ENCODE measurements around the gene GLIS1. TPM values are rescaled to one million over a fixed set of nuclear protein-coding genes. Genes with fewer than 3 reads are reported as not detected.

The GLIS1 gene
- total RNA-seq, 1 experiment from 2014 or later, result 0.28 TPM

DNA sequence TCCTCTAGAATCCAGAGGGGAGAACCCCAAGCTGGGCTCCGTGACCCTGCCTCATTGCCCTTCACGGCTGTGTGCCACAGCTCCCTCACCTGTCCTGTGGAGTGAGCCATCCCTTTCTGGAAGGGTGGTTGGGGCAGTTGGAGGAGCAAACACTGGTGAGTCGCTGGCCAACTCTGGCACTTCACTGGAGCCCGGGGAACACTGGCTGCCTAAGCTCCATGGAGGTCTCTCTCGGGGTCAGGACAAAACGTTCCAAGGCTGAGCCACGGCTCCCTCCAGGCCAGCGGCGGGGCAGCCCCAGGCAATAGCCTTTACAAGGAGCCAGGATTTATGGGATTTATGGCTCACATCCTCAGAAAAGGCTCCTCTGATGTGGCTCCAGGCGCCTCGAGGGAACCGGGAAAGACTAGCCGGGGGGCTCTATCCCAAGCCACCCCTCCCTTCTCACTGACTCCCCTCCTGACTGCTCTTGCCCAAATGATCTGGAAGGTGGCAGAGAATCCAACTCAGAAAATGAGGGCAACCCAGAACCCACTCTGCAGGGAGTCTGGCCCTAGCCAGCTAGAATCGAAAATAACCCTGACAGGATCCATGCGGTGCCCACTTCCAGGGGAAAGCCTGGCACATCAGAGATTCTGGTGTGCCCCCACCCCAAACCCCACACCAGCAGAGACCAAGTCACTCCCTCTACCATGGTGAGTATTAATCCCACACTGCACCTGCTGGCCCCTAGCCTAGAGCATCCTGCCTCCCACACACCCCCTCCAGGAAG lies 75.2 kb downstream of the GLIS1 start:
- Histone ChIP-seq H2BK20ac (ENCODE audit: low read depth, low read length, poor library complexity, severe bottlenecking) (no peak overlapping the region), H4K91ac (ENCODE audit: insufficient read length, low read depth, low read length) (no peak overlapping the region), H2AFZ (ENCODE audit: low read length) (no peak overlapping the region), H3K4me1 (ENCODE audit: insufficient read depth, low read length) (no peaks in the 10 kb centered on the region), H3K4ac (ENCODE audit: low read depth, low read length) (no peak overlapping the region), H4K8ac (replicated peaks; ENCODE audit: insufficient read length, low read depth, low read length) (no peak overlapping the region), H3K23me2 (ENCODE audit: insufficient read length, low read depth, low read length, poor library complexity, severe bottlenecking) (no peaks in the 10 kb centered on the region), H3K56ac (ENCODE audit: insufficient read length, low read depth, low read length) (no peak overlapping the region), H3K79me2 (ENCODE audit: insufficient read depth, low read length) (no peaks in the 10 kb centered on the region), H2BK5ac (ENCODE audit: insufficient read length, low read length) (no peak overlapping the region), H3K18ac (ENCODE audit: insufficient read length, low read depth, low read length) (no peak overlapping the region), H2BK120ac (ENCODE audit: low read depth, low read length, poor library complexity, severe bottlenecking) (no peak overlapping the region), H3K23ac (ENCODE audit: insufficient read length, low read depth, low read length) (no peak overlapping the region), H3K9ac (ENCODE audit: extremely low read depth, insufficient read length, low read length) (no peak overlapping the region), H2BK15ac (ENCODE audit: low read depth, low read length) (no peak overlapping the region), H4K20me1 (ENCODE audit: control insufficient read depth, insufficient read depth, insufficient read length) (no peaks in the 10 kb centered on the region), H2AK5ac (ENCODE audit: insufficient read length, low read length) (no peak overlapping the region), H3K9me3 (ENCODE audit: control insufficient read depth, low read depth, low read length) (no peaks in the 10 kb centered on the region), H3K79me1 (ENCODE audit: insufficient read depth, low read depth, low read length, poor library complexity, severe bottlenecking) (no peaks in the 10 kb centered on the region), H4K5ac (ENCODE audit: insufficient read length, low read depth, low read length) (no peak overlapping the region), H3K4me2 (ENCODE audit: insufficient read depth, insufficient read length, low read length) (no peak overlapping the region), H3K27me3 (ENCODE audit: insufficient read depth, low read length) (no peaks in the 10 kb centered on the region), H3K27ac (ENCODE audit: insufficient read length, low read depth, low read length) (no peak overlapping the region), H3K14ac (ENCODE audit: insufficient read depth, low read length) (no peak overlapping the region), H2BK12ac (ENCODE audit: insufficient read length, low read depth, low read length) (no peak overlapping the region), H3T11ph (ENCODE audit: low read length) (no peak overlapping the region)
- H3K4me3 Mint-ChIP-seq, result no peak overlapping the region; a peak in 1 of 5 replicates
- H3K9me3 Mint-ChIP-seq, result no peaks in the 10 kb centered on the region
- no CpG with 5 or more reads among the region's 15 CpGs for WGBS (ENCODE audit: extremely low coverage, insufficient read length, low lambda C conversion rate)
- no peaks in the 10 kb centered on the region; a peak in 1 of 7 replicates for H3K36me3 Mint-ChIP-seq (ENCODE audit: insufficient read depth in 1 of 3, low read depth in 3 of 3)
- H3K27ac Mint-ChIP-seq, result no peak overlapping the region; a peak in 1 of 7 replicates
- H3K27me3 Mint-ChIP-seq (ENCODE audit: low read depth), result peaks cover 24% of the 10 kb centered on the region
- DNase-seq, result no peak
- TF ChIP-seq, protein P1, sequence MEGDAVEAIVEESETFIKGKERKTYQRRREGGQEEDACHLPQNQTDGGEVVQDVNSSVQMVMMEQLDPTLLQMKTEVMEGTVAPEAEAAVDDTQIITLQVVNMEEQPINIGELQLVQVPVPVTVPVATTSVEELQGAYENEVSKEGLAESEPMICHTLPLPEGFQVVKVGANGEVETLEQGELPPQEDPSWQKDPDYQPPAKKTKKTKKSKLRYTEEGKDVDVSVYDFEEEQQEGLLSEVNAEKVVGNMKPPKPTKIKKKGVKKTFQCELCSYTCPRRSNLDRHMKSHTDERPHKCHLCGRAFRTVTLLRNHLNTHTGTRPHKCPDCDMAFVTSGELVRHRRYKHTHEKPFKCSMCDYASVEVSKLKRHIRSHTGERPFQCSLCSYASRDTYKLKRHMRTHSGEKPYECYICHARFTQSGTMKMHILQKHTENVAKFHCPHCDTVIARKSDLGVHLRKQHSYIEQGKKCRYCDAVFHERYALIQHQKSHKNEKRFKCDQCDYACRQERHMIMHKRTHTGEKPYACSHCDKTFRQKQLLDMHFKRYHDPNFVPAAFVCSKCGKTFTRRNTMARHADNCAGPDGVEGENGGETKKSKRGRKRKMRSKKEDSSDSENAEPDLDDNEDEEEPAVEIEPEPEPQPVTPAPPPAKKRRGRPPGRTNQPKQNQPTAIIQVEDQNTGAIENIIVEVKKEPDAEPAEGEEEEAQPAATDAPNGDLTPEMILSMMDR (conservative IDR thresholded peaks at IDR 0.05), result no peak
- peaks cover 7 to 13% of the 10 kb centered on the region in 2 experiments for H3K4me1 Mint-ChIP-seq
